Tibial nerve (tissue), 4 donors: ENCODE measurements around the gene SMG6.

Source experiments
- EP300 ChIP-seq, 2 donors: sonication (generic); formaldehyde crosslinking; IDR thresholded peaks; one replicate each; pipeline ENCODE4 v1.6.1; 2017; ENCODE audit warnings: antibody characterized with exemption in 2 of 2, mild to moderate bottlenecking in 1 of 2
- POLR2A ChIP-seq, 2 donors: fragments of 450-650 bp; IDR thresholded peaks; one replicate each; pipeline ENCODE4 v1.6.1; 2017; ENCODE audit warnings: antibody characterized with exemption in 2 of 2, mild to moderate bottlenecking in 2 of 2, moderate library complexity in 2 of 2
- TF ChIP-seq, protein P1 (sequence below), 5 experiments: fragments of 200-600 bp in 3 of 5; fragments of 450-650 bp in 2 of 5; sonication (generic) in 3 of 5; IDR thresholded peaks; one replicate each; pipeline ENCODE4 v1.5.1; 2016 to 2019; ENCODE audit warnings: antibody characterized with exemption in 5 of 5, mild to moderate bottlenecking in 3 of 5, moderate library complexity in 2 of 5

DNA sequence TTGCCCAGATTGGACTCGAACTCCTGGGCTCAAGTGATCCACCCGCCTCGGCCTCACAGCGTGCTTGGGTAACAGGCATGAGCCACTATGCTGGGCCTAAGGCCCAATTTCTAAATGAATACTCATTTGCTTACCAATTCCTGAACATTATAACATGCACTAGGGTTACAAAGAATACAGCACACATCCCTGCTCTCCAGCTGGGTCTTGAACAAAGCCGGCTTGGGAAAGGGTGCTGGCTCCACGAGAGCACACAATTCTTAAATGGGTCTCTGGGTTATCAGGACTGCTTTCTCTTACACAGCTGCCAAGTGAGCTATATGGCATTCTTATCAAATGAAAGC is 190.3 kb downstream of the SMG6 start:
- TF ChIP-seq, protein P1, sequence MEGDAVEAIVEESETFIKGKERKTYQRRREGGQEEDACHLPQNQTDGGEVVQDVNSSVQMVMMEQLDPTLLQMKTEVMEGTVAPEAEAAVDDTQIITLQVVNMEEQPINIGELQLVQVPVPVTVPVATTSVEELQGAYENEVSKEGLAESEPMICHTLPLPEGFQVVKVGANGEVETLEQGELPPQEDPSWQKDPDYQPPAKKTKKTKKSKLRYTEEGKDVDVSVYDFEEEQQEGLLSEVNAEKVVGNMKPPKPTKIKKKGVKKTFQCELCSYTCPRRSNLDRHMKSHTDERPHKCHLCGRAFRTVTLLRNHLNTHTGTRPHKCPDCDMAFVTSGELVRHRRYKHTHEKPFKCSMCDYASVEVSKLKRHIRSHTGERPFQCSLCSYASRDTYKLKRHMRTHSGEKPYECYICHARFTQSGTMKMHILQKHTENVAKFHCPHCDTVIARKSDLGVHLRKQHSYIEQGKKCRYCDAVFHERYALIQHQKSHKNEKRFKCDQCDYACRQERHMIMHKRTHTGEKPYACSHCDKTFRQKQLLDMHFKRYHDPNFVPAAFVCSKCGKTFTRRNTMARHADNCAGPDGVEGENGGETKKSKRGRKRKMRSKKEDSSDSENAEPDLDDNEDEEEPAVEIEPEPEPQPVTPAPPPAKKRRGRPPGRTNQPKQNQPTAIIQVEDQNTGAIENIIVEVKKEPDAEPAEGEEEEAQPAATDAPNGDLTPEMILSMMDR (IDR thresholded peaks at IDR 0.05): no peak
- TF ChIP-seq EP300 (IDR thresholded peaks at IDR 0.05) (no peak), POLR2A (IDR thresholded peaks at IDR 0.05) (no peak)
